ENCODE measurements around the gene VPS8. TPM values are rescaled to one million over a fixed set of nuclear protein-coding genes. Genes with fewer than 3 reads are reported as not detected.

Gene VPS8
- total RNA-seq, 1 experiment from 2014 or later, result 37.6 TPM

GRCh38 chr3:184919651-184920050, 107.7 kb downstream of the VPS8 start:
- BruUV-seq (replicated peaks), result no TSS peak
- no peak overlapping the region for H2AFZ ChIP-seq (ENCODE audit: low read depth, low read length, poor library complexity, severe bottlenecking)
- no peak for DNase-seq (ENCODE audit: low read depth, low spot score)
- TF ChIP-seq MAX (IDR thresholded peaks at IDR 0.05) (no peak), YY1 (IDR thresholded peaks at IDR 0.05; ENCODE audit: extremely low read depth, insufficient replicate concordance, low read depth, low read length) (no peak), EGR1 (IDR thresholded peaks at IDR 0.05; ENCODE audit: low read depth) (no peak), REST (IDR thresholded peaks at IDR 0.05; ENCODE audit: low read depth) (no peak), POLR2A (IDR thresholded peaks at IDR 0.05; ENCODE audit: borderline replicate concordance, extremely low read depth, insufficient read depth, insufficient read length) (no peak), RAD21 (IDR thresholded peaks at IDR 0.05; ENCODE audit: low read depth) (no peak), POLR2AphosphoS5 (IDR thresholded peaks at IDR 0.05; ENCODE audit: low read depth, low read length) (no peak), TCF7L2 (IDR thresholded peaks at IDR 0.05; ENCODE audit: borderline replicate concordance, extremely low read depth, insufficient read depth, insufficient read length) (no peak), SIN3A (IDR thresholded peaks at IDR 0.05; ENCODE audit: low read depth) (no peak)
- H3K9me2 ChIP-seq (ENCODE audit: insufficient read depth), result no peaks in the 10 kb centered on the region
- H3K36me3 ChIP-seq (ENCODE audit: control insufficient read depth in 1 of 2, insufficient read depth in 2 of 2, low read length in 2 of 2), result no peaks in the 10 kb centered on the region; a peak in 2 of 4 replicates
- ChIA-PET CTCF (no interaction called here), POLR2A (no interaction called here), RAD21 (ENCODE audit: low non-redundant PET in 1 of 2, low total read pairs in 2 of 2, uncharacterized antibody in 2 of 2, unreplicated experiment in 2 of 2) (no interaction called here)
- no peak overlapping the region for H3K27ac ChIP-seq (ENCODE audit: low read depth, low read length)
- H3K27me3 ChIP-seq (ENCODE audit: insufficient read depth, low read length), result no peaks in the 10 kb centered on the region
- H4K20me1 ChIP-seq (ENCODE audit: insufficient read depth), result no peaks in the 10 kb centered on the region; the same call in 1 of the 2 replicates
- ATAC-seq, result no peak
- intact Hi-C loops (cut with micrococcal nuclease), result no loop called here
- no peak overlapping the region for H3K4me2 ChIP-seq (ENCODE audit: low read length)
- H3K79me2 ChIP-seq (ENCODE audit: insufficient read depth, low read length), result no peaks in the 10 kb centered on the region
- H3K4me1 ChIP-seq (ENCODE audit: control insufficient read depth in 1 of 2, insufficient read depth in 2 of 2, low read length in 2 of 2), result no peaks in the 10 kb centered on the region
- no peak overlapping the region for H3K9ac ChIP-seq (ENCODE audit: low read length)
- H3K4me3 ChIP-seq (replicated peaks in 1 of 2; ENCODE audit: low read depth in 1 of 2, low read length in 2 of 2), result no peak overlapping the region
- no peaks in the 10 kb centered on the region for H3K9me3 ChIP-seq (ENCODE audit: control insufficient read depth in 1 of 2, insufficient read depth in 1 of 2, low read depth in 1 of 2, low read length in 2 of 2)

Data from HCT116 (cell line).